ENCODE measurements around the gene C16orf89. TPM values are rescaled to one million over a fixed set of nuclear protein-coding genes. Genes with fewer than 3 reads are reported as not detected.

Gene C16orf89
- total RNA-seq, 1 experiment from 2014 or later, result 0.49 TPM

- intact Hi-C loops (cut with micrococcal nuclease), result no loop called here
- Histone ChIP-seq H3K9ac (ENCODE audit: low read length) (no peak overlapping the region), H3K4me2 (ENCODE audit: low read length) (no peak overlapping the region), H3K4me3 (replicated peaks in 1 of 2; ENCODE audit: low read depth in 1 of 2, low read length in 2 of 2) (no peak overlapping the region), H3K27me3 (ENCODE audit: insufficient read depth, low read length) (no peaks in the 10 kb centered on the region; the same call in 1 of the 2 replicates), H3K36me3 (ENCODE audit: control insufficient read depth in 1 of 2, insufficient read depth in 2 of 2, low read length in 2 of 2) (no peaks in the 10 kb centered on the region), H3K9me3 (ENCODE audit: control insufficient read depth in 1 of 2, insufficient read depth in 1 of 2, low read depth in 1 of 2, low read length in 2 of 2) (no peaks in the 10 kb centered on the region), H3K9me2 (ENCODE audit: insufficient read depth) (no peaks in the 10 kb centered on the region), H4K20me1 (ENCODE audit: insufficient read depth) (no peaks in the 10 kb centered on the region), H3K79me2 (ENCODE audit: insufficient read depth, low read length) (no peaks in the 10 kb centered on the region), H3K4me1 (ENCODE audit: control insufficient read depth in 1 of 2, insufficient read depth in 2 of 2, low read length in 2 of 2) (no peaks in the 10 kb centered on the region), H3K27ac (ENCODE audit: low read depth, low read length) (no peak overlapping the region), H2AFZ (ENCODE audit: low read depth, low read length, poor library complexity, severe bottlenecking) (no peak overlapping the region)
- ChIA-PET CTCF (no interaction called here), POLR2A (no interaction called here), RAD21 (ENCODE audit: low non-redundant PET in 1 of 2, low total read pairs in 2 of 2, uncharacterized antibody in 2 of 2, unreplicated experiment in 2 of 2) (no interaction called here)
- no peak for ATAC-seq
- TF ChIP-seq EZH2 (IDR thresholded peaks at IDR 0.05) (no peak), ZNF274 (IDR thresholded peaks at IDR 0.05; ENCODE audit: low read depth, low read length) (no peak), CBX3 (IDR thresholded peaks at IDR 0.05; ENCODE audit: low read depth) (no peak), ZBTB33 (IDR thresholded peaks at IDR 0.05; ENCODE audit: extremely low read depth, insufficient replicate concordance, low read length) (no peak), SIN3A (IDR thresholded peaks at IDR 0.05; ENCODE audit: low read depth) (no peak), EGR1 (IDR thresholded peaks at IDR 0.05; ENCODE audit: low read depth) (no peak), MAX (IDR thresholded peaks at IDR 0.05) (no peak), SRF (IDR thresholded peaks at IDR 0.05; ENCODE audit: low read depth) (no peak), ATF3 (IDR thresholded peaks at IDR 0.05) (no peak), EZH2phosphoT487 (IDR thresholded peaks at IDR 0.05; ENCODE audit: borderline replicate concordance) (no peak), POLR2A (IDR thresholded peaks at IDR 0.05; ENCODE audit: borderline replicate concordance, extremely low read depth, insufficient read depth, insufficient read length) (no peak)
- no peak for DNase-seq (ENCODE audit: low read depth, low spot score)
- BruUV-seq (replicated peaks), result no TSS peak
These were observed 63.0 kb downstream of the C16orf89 start for GRCh38 chr16:5002699-5003143.
